SK-N-MC (cell line): ENCODE measurements around the gene PRKN.

ENCODE experiments used
- EZH2 ChIP-seq: fragments of 200-600 bp; sonication (generic); IDR thresholded peaks from one replicate; pipeline ENCODE4 v1.6.1; 2017; ENCODE audit warnings: antibody characterized with exemption
- FOXP2 ChIP-seq: optimal IDR thresholded peaks from 2 replicates; pipeline ENCODE3; 2011; ENCODE audit warnings: mild to moderate bottlenecking, moderate library complexity; ENCODE audit not compliant: insufficient read depth; ENCODE audit errors: extremely low read length, control extremely low read depth
- POLR2AphosphoS5 ChIP-seq: IDR thresholded peaks from 2 replicates; pipeline ENCODE4 v1.6.1; 2012; ENCODE audit warnings: mild to moderate bottlenecking, low read depth, low read length, borderline replicate concordance

DNA sequence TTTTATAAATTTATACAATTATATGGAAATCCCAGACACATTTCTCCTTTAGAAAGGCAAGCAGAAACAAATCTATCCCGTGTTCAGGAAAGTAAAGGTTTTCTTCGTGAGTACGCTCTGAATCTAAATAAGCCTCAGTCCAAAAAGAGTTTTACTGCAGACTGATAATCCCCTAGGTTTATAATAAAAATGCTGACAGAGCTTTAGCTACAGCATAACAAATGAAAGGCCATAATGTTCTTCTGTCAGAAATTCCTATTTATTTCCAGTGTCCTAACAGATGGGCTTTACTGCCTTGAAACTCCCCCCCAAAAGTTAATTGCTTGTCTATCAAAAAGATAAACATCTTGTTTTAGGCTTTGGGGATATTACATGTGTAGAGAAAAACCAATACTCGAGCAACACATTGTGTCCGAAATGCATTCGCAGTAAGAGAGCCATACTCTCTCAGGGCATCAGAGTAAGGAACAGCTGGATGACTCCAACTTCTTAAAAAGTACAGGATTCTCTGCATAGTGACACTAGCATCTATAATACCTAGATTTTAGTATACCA, 109.0 kb downstream of the PRKN start:
- no peak for TF ChIP-seq EZH2
- no peak for TF ChIP-seq POLR2AphosphoS5
- TF ChIP-seq FOXP2 = no peak
